GM19328 (cell line): ENCODE measurements around the gene CEACAM1.
"Not testable (repeated sequence)": the region's sequence is repeated elsewhere in the genome, so short reads cannot be mapped to it uniquely, and the experiment has no call there.

Source experiments
- ATAC-seq: cut with Tn5 transposase; IDR thresholded peaks from one replicate; pipeline ENCODE4 v1.9.1; 2021; ENCODE audit warnings: mild to moderate bottlenecking, moderate library complexity; ENCODE audit not compliant: unreplicated experiment

Gene CEACAM1

GRCh38 chr19:42549067-42549466 lies 20.8 kb upstream of the CEACAM1 start:
- not testable (repeated sequence) for ATAC-seq

GRCh38 chr19:42548552-42548951 lies 20.3 kb upstream of the CEACAM1 start:
- ATAC-seq, result no peak

GRCh38 chr19:42547929-42548328 lies 19.6 kb upstream of the CEACAM1 start:
- no peak for ATAC-seq

- no peak for ATAC-seq
Observed at GRCh38 chr19:42546831-42547500, 18.7 kb upstream of the CEACAM1 start.

GRCh38 chr19:42544146-42544545 lies 15.9 kb upstream of the CEACAM1 start:
- no peak for ATAC-seq

- no peak for ATAC-seq
Observed at GRCh38 chr19:42542791-42543190, 14.5 kb upstream of the CEACAM1 start.

GRCh38 chr19:42540071-42540553 lies 11.8 kb upstream of the CEACAM1 start:
- no peak for ATAC-seq

GRCh38 chr19:42538841-42539709 lies 10.8 kb upstream of the CEACAM1 start:
- ATAC-seq, result no peak

- ATAC-seq, result not testable (repeated sequence)
Observed at GRCh38 chr19:42535276-42535675, 7.0 kb upstream of the CEACAM1 start.

GRCh38 chr19:42534391-42534790 lies 6.1 kb upstream of the CEACAM1 start:
- ATAC-seq, result no peak

- no peak for ATAC-seq
Observed at GRCh38 chr19:42532891-42533290, 4.6 kb upstream of the CEACAM1 start.

- ATAC-seq, result no peak
Observed at GRCh38 chr19:42531313-42531712, 3.0 kb upstream of the CEACAM1 start.

- no peak for ATAC-seq
Observed at GRCh38 chr19:42529248-42529764, 1.0 kb upstream of the CEACAM1 start.

GRCh38 chr19:42524943-42525342 lies 3.3 kb downstream of the CEACAM1 start:
- ATAC-seq, result no peak

- no peak for ATAC-seq
Observed at GRCh38 chr19:42524250-42524649, 4.0 kb downstream of the CEACAM1 start.

GRCh38 chr19:42522262-42522661 lies 6.0 kb downstream of the CEACAM1 start:
- ATAC-seq, result not testable (repeated sequence)

GRCh38 chr19:42521346-42522030 lies 6.8 kb downstream of the CEACAM1 start:
- no peak for ATAC-seq

GRCh38 chr19:42519108-42519507 lies 9.2 kb downstream of the CEACAM1 start:
- no peak for ATAC-seq

GRCh38 chr19:42516771-42517170 lies 11.5 kb downstream of the CEACAM1 start:
- no peak for ATAC-seq

- no peak for ATAC-seq
Observed at GRCh38 chr19:42515241-42515832, 12.9 kb downstream of the CEACAM1 start.

GRCh38 chr19:42514449-42514848 lies 13.8 kb downstream of the CEACAM1 start:
- ATAC-seq, result no peak
